HEK293 (cell line): ENCODE data around the gene CD48.

ENCODE experiments used
- CTCF ChIA-PET: fragments of 350-600 bp; formaldehyde crosslinking; extraction: SDS; loops from one replicate; lab custom pipeline; 2021; ENCODE audit warnings: antibody characterized with exemption; lab: Yijun Ruan, JAX
- POLR2A ChIA-PET: fragments of 300-600 bp; formaldehyde crosslinking; extraction: SDS; loops from one replicate; lab custom pipeline; 2020; ENCODE audit warnings: antibody characterized with exemption, inconsistent platforms; lab: Yijun Ruan, JAX
- H3K27ac ChIP-seq: fragments of 200-500 bp; sonication (Bioruptor generic); 2 replicates; pipeline ENCODE4 v1.5.1; 2014; ENCODE audit warnings: low read depth, low read length, control low read depth, inconsistent platforms; ENCODE audit errors: extremely low read depth
- H3K36me3 ChIP-seq, 2 experiments: fragments of 200-500 bp in 1 of 2; sonication (Bioruptor generic) in 1 of 2; 1 replicate in 1 of 2; 2 replicates in 1 of 2; pipeline ENCODE4 v1.5.1; 2014 to 2017; ENCODE audit warnings: inconsistent platforms in 2 of 2, low read length in 2 of 2; ENCODE audit not compliant: control insufficient read depth in 2 of 2, insufficient read depth in 1 of 2
- H3K4me1 ChIP-seq: fragments of 200-500 bp; sonication (Bioruptor generic); 2 replicates; pipeline ENCODE4 v1.5.1; 2014; ENCODE audit warnings: mild to moderate bottlenecking, low read length, inconsistent platforms; ENCODE audit not compliant: control insufficient read depth, insufficient read depth
- H3K4me3 ChIP-seq: 2 replicates; pipeline ENCODE4 v1.5.1; 2011; ENCODE audit warnings: low read depth, mild to moderate bottlenecking, control low read depth, low read length, moderate library complexity
- H3K9me3 ChIP-seq: fragments of 200-500 bp; sonication (Bioruptor generic); 2 replicates; pipeline ENCODE4 v1.5.1; 2014; ENCODE audit warnings: low read depth, low read length, inconsistent platforms; ENCODE audit not compliant: control insufficient read depth, insufficient read depth
- GLIS1 ChIP-seq: fragments of 450-650 bp; formaldehyde crosslinking; IDR thresholded peaks from 2 replicates; pipeline ENCODE4 v1.5.1; 2016; ENCODE audit warnings: missing biosample characterization, missing genetic modification characterization
- HOXC10 ChIP-seq: sonication (generic); formaldehyde crosslinking; IDR thresholded peaks from 2 replicates; pipeline ENCODE4 v1.8.1; 2023; ENCODE audit warnings: mild to moderate bottlenecking, missing genetic modification reagents
- HOXD13 ChIP-seq: sonication (generic); formaldehyde crosslinking; IDR thresholded peaks from 2 replicates; pipeline ENCODE4 v1.8.0; 2022; ENCODE audit warnings: missing genetic modification reagents, borderline replicate concordance
- KLF7 ChIP-seq: fragments of 450-650 bp; formaldehyde crosslinking; IDR thresholded peaks from 2 replicates; pipeline ENCODE4 v1.5.1; 2016; ENCODE audit warnings: missing biosample characterization, missing genetic modification characterization, borderline replicate concordance
- MEIS1 ChIP-seq: sonication (generic); formaldehyde crosslinking; IDR thresholded peaks from 2 replicates; pipeline ENCODE4 v1.8.1; 2022; ENCODE audit warnings: missing genetic modification reagents, mild to moderate bottlenecking, borderline replicate concordance
- PBX3 ChIP-seq: sonication (generic); formaldehyde crosslinking; IDR thresholded peaks from 2 replicates; pipeline ENCODE4 v1.8.1; 2022; ENCODE audit warnings: mild to moderate bottlenecking, moderate library complexity, missing genetic modification reagents
- PRDM1 ChIP-seq: fragments of 450-650 bp; formaldehyde crosslinking; IDR thresholded peaks from 2 replicates; pipeline ENCODE4; 2016; ENCODE audit warnings: missing biosample characterization, missing genetic modification characterization
- RBAK ChIP-seq: fragments of 450-650 bp; formaldehyde crosslinking; IDR thresholded peaks from 2 replicates; pipeline ENCODE4 v1.5.1; 2016; ENCODE audit warnings: missing biosample characterization, missing genetic modification characterization
- REPIN1 ChIP-seq: fragments of 450-650 bp; formaldehyde crosslinking; IDR thresholded peaks from 2 replicates; pipeline ENCODE4 v1.5.1; 2017; ENCODE audit warnings: missing biosample characterization, missing genetic modification characterization, low read depth
- SP3 ChIP-seq: fragments of 450-650 bp; formaldehyde crosslinking; IDR thresholded peaks from 2 replicates; pipeline ENCODE4 v1.5.1; 2016; ENCODE audit warnings: missing biosample characterization, missing genetic modification characterization
- TSHZ1 ChIP-seq: fragments of 450-650 bp; formaldehyde crosslinking; IDR thresholded peaks from 2 replicates; pipeline ENCODE4 v1.5.1; 2016; ENCODE audit warnings: missing biosample characterization, missing genetic modification characterization, borderline replicate concordance
- ZBTB21 ChIP-seq: fragments of 450-650 bp; formaldehyde crosslinking; IDR thresholded peaks from 2 replicates; pipeline ENCODE4 v1.5.1; 2017; ENCODE audit warnings: missing biosample characterization, missing genetic modification characterization
- ZEB2 ChIP-seq: fragments of 450-650 bp; formaldehyde crosslinking; IDR thresholded peaks from 2 replicates; pipeline ENCODE4 v1.5.1; 2016; ENCODE audit warnings: missing biosample characterization, missing genetic modification characterization
- ZFP69B ChIP-seq: fragments of 450-650 bp; formaldehyde crosslinking; IDR thresholded peaks from 2 replicates; pipeline ENCODE4 v1.5.1; 2016; ENCODE audit warnings: missing biosample characterization, missing genetic modification characterization
- ZNF10 ChIP-seq: fragments of 450-650 bp; formaldehyde crosslinking; IDR thresholded peaks from 2 replicates; pipeline ENCODE4 v1.5.1; 2017; ENCODE audit warnings: missing biosample characterization, missing genetic modification characterization
- ZNF114 ChIP-seq: fragments of 450-650 bp; formaldehyde crosslinking; IDR thresholded peaks from 2 replicates; pipeline ENCODE4 v1.5.0; 2017; ENCODE audit warnings: missing biosample characterization, missing genetic modification characterization
- ZNF121 ChIP-seq: fragments of 450-650 bp; formaldehyde crosslinking; IDR thresholded peaks from 2 replicates; pipeline ENCODE4 v1.5.1; 2016; ENCODE audit warnings: missing biosample characterization, missing genetic modification characterization
- ZNF140 ChIP-seq: fragments of 450-650 bp; formaldehyde crosslinking; IDR thresholded peaks from 2 replicates; pipeline ENCODE4 v1.5.1; 2016; ENCODE audit warnings: missing biosample characterization, missing genetic modification characterization
- ZNF169 ChIP-seq: fragments of 450-650 bp; formaldehyde crosslinking; IDR thresholded peaks from 2 replicates; pipeline ENCODE4 v1.5.1; 2016; ENCODE audit warnings: missing biosample characterization, missing genetic modification characterization
- ZNF223 ChIP-seq: fragments of 450-650 bp; formaldehyde crosslinking; IDR thresholded peaks from 2 replicates; pipeline ENCODE4 v1.5.1; 2016; ENCODE audit warnings: missing biosample characterization, missing genetic modification characterization
- ZNF274 ChIP-seq, 2 experiments: fragments of 200-500 bp in 1 of 2; fragments of 450-650 bp in 1 of 2; sonication (Bioruptor generic) in 1 of 2; formaldehyde crosslinking in 1 of 2; IDR thresholded peaks; 2 replicates each; pipeline versions ENCODE4 v1.5.1 to v1.6.1; 2014 to 2016; ENCODE audit warnings: borderline replicate concordance in 1 of 2, inconsistent platforms in 1 of 2, low read length in 1 of 2, missing biosample characterization in 1 of 2, missing genetic modification characterization in 1 of 2
- ZNF366 ChIP-seq: fragments of 450-650 bp; formaldehyde crosslinking; conservative IDR thresholded peaks from 2 replicates; pipeline ENCODE4 v1.5.1; 2016; ENCODE audit warnings: missing biosample characterization, missing genetic modification characterization
- ZNF48 ChIP-seq: fragments of 450-650 bp; formaldehyde crosslinking; IDR thresholded peaks from 2 replicates; pipeline ENCODE4 v1.5.1; 2016; ENCODE audit warnings: missing biosample characterization, missing genetic modification characterization
- ZNF514 ChIP-seq: fragments of 450-650 bp; formaldehyde crosslinking; IDR thresholded peaks from 2 replicates; pipeline ENCODE4 v1.5.1; 2016; ENCODE audit warnings: missing biosample characterization, missing genetic modification characterization
- ZNF600 ChIP-seq: fragments of 450-650 bp; formaldehyde crosslinking; IDR thresholded peaks from 2 replicates; pipeline ENCODE4 v1.5.1; 2016; ENCODE audit warnings: missing biosample characterization, missing genetic modification characterization
- ZNF629 ChIP-seq: fragments of 450-650 bp; formaldehyde crosslinking; IDR thresholded peaks from 2 replicates; pipeline ENCODE4 v1.5.1; 2017; ENCODE audit warnings: missing biosample characterization, missing genetic modification characterization
- ZNF677 ChIP-seq: fragments of 450-650 bp; IDR thresholded peaks from 2 replicates; pipeline ENCODE4 v1.5.0; 2018; ENCODE audit warnings: missing biosample characterization, mild to moderate bottlenecking, missing genetic modification characterization, moderate library complexity
- ZNF701 ChIP-seq: fragments of 450-650 bp; formaldehyde crosslinking; IDR thresholded peaks from 2 replicates; pipeline ENCODE4 v1.5.1; 2016; ENCODE audit warnings: missing biosample characterization, missing genetic modification characterization
- ZNF776 ChIP-seq: fragments of 450-650 bp; formaldehyde crosslinking; IDR thresholded peaks from 2 replicates; pipeline ENCODE4 v1.5.0; 2017; ENCODE audit warnings: missing biosample characterization, missing genetic modification characterization, borderline replicate concordance
- ZNF777 ChIP-seq: fragments of 450-650 bp; formaldehyde crosslinking; IDR thresholded peaks from 2 replicates; pipeline ENCODE4 v1.5.1; 2017; ENCODE audit warnings: missing biosample characterization, missing genetic modification characterization, borderline replicate concordance
- TF ChIP-seq, protein P1 (sequence below): fragments of 450-650 bp; formaldehyde crosslinking; IDR thresholded peaks from 2 replicates; pipeline ENCODE4 v1.5.1; 2016; ENCODE audit warnings: missing biosample characterization, missing genetic modification characterization, borderline replicate concordance

Gene CD48

GRCh38 chr1:160682983-160683865, 28.4 kb downstream of the CD48 start:
- no peaks in the 10 kb centered on the region for H3K9me3 ChIP-seq
- no peak overlapping the region for H3K27ac ChIP-seq
- H3K36me3 ChIP-seq = no peaks in the 10 kb centered on the region
- POLR2A ChIA-PET = no interaction called here
- no peaks in the 10 kb centered on the region for H3K4me1 ChIP-seq
- no peak overlapping the region for H3K4me3 ChIP-seq
- TF ChIP-seq ZFP69B = no peak
- TF ChIP-seq ZNF777 (tag by site-specific recombination) = no peak
- no peak for TF ChIP-seq RBAK
- no peak for TF ChIP-seq ZNF10 (tag by site-specific recombination)
- TF ChIP-seq ZNF600 (tag by site-specific recombination) = no peak
- TF ChIP-seq ZNF677 (tag by site-specific recombination) = no peak
- TF ChIP-seq ZNF114 (tag by site-specific recombination) = no peak
- TF ChIP-seq ZNF514 (tag by site-specific recombination) = no peak
- TF ChIP-seq ZBTB21 = no peak
- TF ChIP-seq ZNF701 (tag by site-specific recombination) = no peak
- TF ChIP-seq HOXC10 (CRISPR knock-in tag) = no peak
- no peak for TF ChIP-seq ZNF366 (tag by site-specific recombination)
- TF ChIP-seq ZNF121 (tag by site-specific recombination) = no peak
- TF ChIP-seq TSHZ1 (tag by site-specific recombination) = no peak
- TF ChIP-seq REPIN1 (tag by site-specific recombination) = no peak
- TF ChIP-seq ZNF629 = no peak
- no peak for TF ChIP-seq ZNF169
- no peak for TF ChIP-seq ZNF776 (tag by site-specific recombination)
- CTCF ChIA-PET = interaction anchor here (0.9 to 1.5 kb wide), 5 partner anchors 11 to 699 kb away, joined by 3 to 7 read pairs (median 3); no protein-coding TSS in a partner anchor

- ChIA-PET CTCF (interaction anchor here (0.6 to 4.8 kb wide), 20 partner anchors 26 to 1348 kb away, joined by 3 to 39 read pairs (median 4); partner anchors contain the start of gene ITLN2), POLR2A (no interaction called here)
- H3K27ac ChIP-seq = no peak overlapping the region
- no peaks in the 10 kb centered on the region for H3K36me3 ChIP-seq
- H3K9me3 ChIP-seq = no peaks in the 10 kb centered on the region
- H3K4me1 ChIP-seq = no peaks in the 10 kb centered on the region
- no peak overlapping the region for H3K4me3 ChIP-seq
- TF ChIP-seq ZNF121 (tag by site-specific recombination) = no peak
- TF ChIP-seq ZNF223 (tag by site-specific recombination) = no peak
- TF ChIP-seq ZEB2 (tag by site-specific recombination) = no peak
- TF ChIP-seq ZNF48 = no peak
- TF ChIP-seq ZNF140 (tag by site-specific recombination) = no peak
- no peak for TF ChIP-seq HOXD13 (CRISPR knock-in tag)
- TF ChIP-seq SP3 = no peak
- no peak for TF ChIP-seq MEIS1 (CRISPR knock-in tag)
- TF ChIP-seq, protein P1, sequence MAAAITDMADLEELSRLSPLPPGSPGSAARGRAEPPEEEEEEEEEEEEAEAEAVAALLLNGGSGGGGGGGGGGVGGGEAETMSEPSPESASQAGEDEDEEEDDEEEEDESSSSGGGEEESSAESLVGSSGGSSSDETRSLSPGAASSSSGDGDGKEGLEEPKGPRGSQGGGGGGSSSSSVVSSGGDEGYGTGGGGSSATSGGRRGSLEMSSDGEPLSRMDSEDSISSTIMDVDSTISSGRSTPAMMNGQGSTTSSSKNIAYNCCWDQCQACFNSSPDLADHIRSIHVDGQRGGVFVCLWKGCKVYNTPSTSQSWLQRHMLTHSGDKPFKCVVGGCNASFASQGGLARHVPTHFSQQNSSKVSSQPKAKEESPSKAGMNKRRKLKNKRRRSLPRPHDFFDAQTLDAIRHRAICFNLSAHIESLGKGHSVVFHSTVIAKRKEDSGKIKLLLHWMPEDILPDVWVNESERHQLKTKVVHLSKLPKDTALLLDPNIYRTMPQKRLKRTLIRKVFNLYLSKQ (tag by site-specific recombination) = no peak
- no peak for TF ChIP-seq PBX3 (CRISPR knock-in tag)
- TF ChIP-seq GLIS1 (tag by site-specific recombination) = no peak
- no peak for TF ChIP-seq PRDM1 (tag by site-specific recombination)
- TF ChIP-seq KLF7 = no peak
- no peak for TF ChIP-seq ZNF274 (IDR thresholded peaks at IDR 0.05; ENCODE audit: low read length)
- TF ChIP-seq ZNF274 (tag by site-specific recombination; IDR thresholded peaks at IDR 0.05; ENCODE audit: borderline replicate concordance) = no peak
Observed at GRCh38 chr1:160681891-160682140, 29.8 kb downstream of the CD48 start.
